Fibroblast of lung (primary cell): ENCODE measurements around the gene FANCM. TPM values are rescaled to one million over a fixed set of nuclear protein-coding genes. Genes with fewer than 3 reads are reported as not detected.

Experiments
- DNase-seq, 2 donors: peaks; one replicate each; pipeline versions ENCODE4 v3.0.0 to v3.0.0-alpha.2; 2010; ENCODE audit warnings: low read depth in 2 of 2
- H2AFZ ChIP-seq: 2 replicates; pipeline ENCODE4 v1.5.1; 2012; ENCODE audit warnings: low read length, control low read depth, inconsistent platforms
- H3K27ac ChIP-seq: 2 replicates; pipeline ENCODE4 v1.5.1; 2011; ENCODE audit warnings: low read length, control low read depth; ENCODE audit not compliant: insufficient read depth
- H3K27me3 ChIP-seq: 2 replicates; pipeline ENCODE4 v1.5.1; 2011; ENCODE audit warnings: mild to moderate bottlenecking, low read length; ENCODE audit not compliant: control insufficient read depth, insufficient read depth
- H3K36me3 ChIP-seq: 2 replicates; pipeline ENCODE4 v1.5.1; 2011; ENCODE audit warnings: low read length; ENCODE audit not compliant: control insufficient read depth, insufficient read depth
- H3K4me1 ChIP-seq: 2 replicates; pipeline ENCODE4 v1.5.1; 2011; ENCODE audit warnings: low read length; ENCODE audit not compliant: control insufficient read depth, insufficient read depth; ENCODE audit errors: extremely low read depth
- H3K4me2 ChIP-seq: 2 replicates; pipeline ENCODE4 v1.5.1; 2011; ENCODE audit warnings: low read length, control low read depth; ENCODE audit not compliant: insufficient read depth; ENCODE audit errors: extremely low read depth
- H3K4me3 ChIP-seq, 4 experiments: fragments of 200-600 bp in 1 of 4; sonication (generic) in 1 of 4; replicated peaks in 1 of 4; 2 replicates each; pipeline ENCODE4 v1.5.1; 2011 to 2016; ENCODE audit warnings: low read length in 4 of 4, low read depth in 3 of 4, mild to moderate bottlenecking in 3 of 4, control low read depth in 2 of 4, inconsistent platforms in 1 of 4, mixed read lengths in 1 of 4; ENCODE audit not compliant: insufficient read depth in 1 of 4; ENCODE audit errors: control extremely low read depth in 1 of 4
- H3K79me2 ChIP-seq: 2 replicates; pipeline ENCODE4 v1.5.1; 2012; ENCODE audit warnings: mild to moderate bottlenecking, low read length, inconsistent platforms; ENCODE audit not compliant: control insufficient read depth, insufficient read depth
- H3K9ac ChIP-seq: 2 replicates; pipeline ENCODE4 v1.5.1; 2011; ENCODE audit warnings: mild to moderate bottlenecking, low read length, control low read depth; ENCODE audit not compliant: insufficient read depth
- H3K9me3 ChIP-seq: 2 replicates; pipeline ENCODE4 v1.5.1; 2012; ENCODE audit warnings: low read depth, low read length; ENCODE audit not compliant: control insufficient read depth, insufficient read depth
- H4K20me1 ChIP-seq: 2 replicates; pipeline ENCODE4 v1.5.1; 2011; ENCODE audit warnings: low read length; ENCODE audit not compliant: control insufficient read depth, insufficient read depth; ENCODE audit errors: extremely low read depth
- EZH2 ChIP-seq: IDR thresholded peaks from 2 replicates; pipeline ENCODE4 v1.5.1; 2012; ENCODE audit warnings: low read length, control low read depth, mild to moderate bottlenecking; ENCODE audit errors: missing control alignments
- polyA plus RNA-seq, 2 donors: library from polyadenylated mRNA; depleted of rRNA in 1 of 2; stranded (reverse) in 1 of 2; unstranded in 1 of 2; fragments of >200 nt; gene quantifications; 2 replicates each; pipeline ENCODE4 v1.2.1, GENCODE V29; 2011 to 2012; ENCODE audit warnings: missing spikeins in 1 of 2
- total RNA-seq: library from RNA; depleted of rRNA; stranded (reverse); fragments of >200 nt; gene quantifications from 2 replicates; pipeline ENCODE4 v1.2.1, GENCODE V29; 2014
- TF ChIP-seq, protein P1 (sequence below), 2 donors: IDR thresholded peaks in 1 of 2; conservative IDR thresholded peaks in 1 of 2; 1 replicate in 1 of 2; 2 replicates in 1 of 2; pipeline ENCODE4 v1.5.1; 2011 to 2012; ENCODE audit warnings: low read length in 2 of 2, control low read depth in 1 of 2, inconsistent platforms in 1 of 2, low read depth in 1 of 2, mild to moderate bottlenecking in 1 of 2

Gene FANCM
- total and polyA plus RNA-seq, 2 donors (not counting 1 experiment from before 2014, with no cell fraction given) = 2.2 to 4.3 TPM

DNA sequence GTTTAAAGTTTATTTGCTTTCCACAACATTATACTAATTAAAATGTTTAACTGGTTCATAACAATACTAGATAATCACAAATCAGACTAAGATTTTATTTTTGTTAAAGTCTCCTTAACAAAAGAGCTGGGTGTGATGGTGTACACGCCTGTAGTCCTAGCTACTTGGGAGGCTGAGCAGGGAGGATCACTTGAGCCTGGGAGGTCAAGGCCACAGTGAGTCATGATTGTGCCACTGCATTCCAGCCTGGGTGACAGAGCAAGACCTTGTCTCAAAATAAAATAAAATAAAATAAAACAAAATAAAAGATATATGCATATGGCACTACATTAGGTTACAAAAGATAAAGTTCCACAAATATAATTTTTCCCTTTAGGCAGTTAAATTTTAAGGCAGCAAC lies 111.7 kb downstream of the FANCM start:
- Histone ChIP-seq H3K27me3 (no peaks in the 10 kb centered on the region), H3K36me3 (no peaks in the 10 kb centered on the region), H2AFZ (no peak overlapping the region), H3K9ac (no peak overlapping the region), H3K9me3 (no peaks in the 10 kb centered on the region), H3K4me2 (no peak overlapping the region), H3K4me3 (no peak overlapping the region), H3K27ac (no peak overlapping the region), H3K4me1 (no peaks in the 10 kb centered on the region), H3K79me2 (peaks cover 94% of the 10 kb centered on the region), H4K20me1 (no peaks in the 10 kb centered on the region)
- TF ChIP-seq, protein P1, sequence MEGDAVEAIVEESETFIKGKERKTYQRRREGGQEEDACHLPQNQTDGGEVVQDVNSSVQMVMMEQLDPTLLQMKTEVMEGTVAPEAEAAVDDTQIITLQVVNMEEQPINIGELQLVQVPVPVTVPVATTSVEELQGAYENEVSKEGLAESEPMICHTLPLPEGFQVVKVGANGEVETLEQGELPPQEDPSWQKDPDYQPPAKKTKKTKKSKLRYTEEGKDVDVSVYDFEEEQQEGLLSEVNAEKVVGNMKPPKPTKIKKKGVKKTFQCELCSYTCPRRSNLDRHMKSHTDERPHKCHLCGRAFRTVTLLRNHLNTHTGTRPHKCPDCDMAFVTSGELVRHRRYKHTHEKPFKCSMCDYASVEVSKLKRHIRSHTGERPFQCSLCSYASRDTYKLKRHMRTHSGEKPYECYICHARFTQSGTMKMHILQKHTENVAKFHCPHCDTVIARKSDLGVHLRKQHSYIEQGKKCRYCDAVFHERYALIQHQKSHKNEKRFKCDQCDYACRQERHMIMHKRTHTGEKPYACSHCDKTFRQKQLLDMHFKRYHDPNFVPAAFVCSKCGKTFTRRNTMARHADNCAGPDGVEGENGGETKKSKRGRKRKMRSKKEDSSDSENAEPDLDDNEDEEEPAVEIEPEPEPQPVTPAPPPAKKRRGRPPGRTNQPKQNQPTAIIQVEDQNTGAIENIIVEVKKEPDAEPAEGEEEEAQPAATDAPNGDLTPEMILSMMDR (conservative IDR thresholded peaks at IDR 0.05 in 1 of 2, IDR thresholded peaks at IDR 0.05 in 1 of 2; ENCODE audit: low read depth in 1 of 2, low read length in 2 of 2) = no peak
- TF ChIP-seq EZH2 = no peak
- no peak for DNase-seq

DNA sequence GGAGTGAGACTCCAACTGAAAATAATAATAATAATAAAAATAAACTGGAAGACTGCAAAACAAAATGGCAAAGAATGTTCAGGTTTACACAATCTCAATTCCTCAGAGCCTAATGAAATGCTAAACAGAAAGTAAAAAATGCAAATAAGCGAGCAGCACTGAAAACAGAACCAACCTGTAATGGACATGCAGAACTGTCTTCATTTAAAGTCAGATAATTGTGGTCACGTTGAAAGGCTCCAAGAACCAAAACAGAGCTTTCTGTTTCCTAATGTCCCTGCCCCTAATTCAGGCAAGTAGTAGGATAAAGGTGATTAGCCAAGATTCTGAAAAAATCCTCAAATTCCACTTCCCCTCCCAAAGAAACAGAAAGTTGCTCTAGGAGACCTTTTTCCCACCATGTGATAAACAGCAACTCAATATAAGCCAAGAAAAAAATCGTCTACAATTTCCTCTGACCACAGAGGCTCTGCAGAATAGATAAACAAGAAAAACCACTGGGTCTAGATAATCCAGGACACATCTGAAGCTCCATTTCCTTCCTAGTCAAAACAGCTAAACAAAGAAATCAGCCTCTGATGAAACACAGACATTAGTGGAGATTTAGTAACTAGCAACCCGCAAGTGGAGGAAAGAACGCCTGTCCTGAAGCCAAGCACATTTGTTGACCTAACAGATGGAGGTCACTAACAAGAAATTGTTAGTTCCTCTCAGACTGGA lies 114.3 kb downstream of the FANCM start:
- H3K4me1 ChIP-seq = no peaks in the 10 kb centered on the region
- no peaks in the 10 kb centered on the region for H4K20me1 ChIP-seq
- H3K9me3 ChIP-seq = no peaks in the 10 kb centered on the region
- peak overlapping the region; percentile 81 for H3K4me2 ChIP-seq
- H3K9ac ChIP-seq = no peak overlapping the region
- peak; percentile 87 to 97 for DNase-seq
- H3K27me3 ChIP-seq = no peaks in the 10 kb centered on the region
- peaks cover 76% of the 10 kb centered on the region for H3K79me2 ChIP-seq
- no peak for TF ChIP-seq EZH2
- TF ChIP-seq, protein P1 (conservative IDR thresholded peaks at IDR 0.05 in 1 of 2, IDR thresholded peaks at IDR 0.05 in 1 of 2; ENCODE audit: low read depth in 1 of 2, low read length in 2 of 2) = no peak
- peak overlapping the region; percentile 6 for H2AFZ ChIP-seq
- peak overlapping the region; percentile 18 to 54 (median 45) for H3K4me3 ChIP-seq
- peak overlapping the region; percentile 36 for H3K27ac ChIP-seq
- H3K36me3 ChIP-seq = no peaks in the 10 kb centered on the region

Other genes with a start within 250 kb of the FANCM start
- gene KLHL28, start 174.0 kb upstream of the FANCM start, total RNA-seq = 9.2 and 9.7 TPM in 2 replicates
- 5.4 and 6.1 TPM in 2 replicates for gene KLHL28, start 174.0 kb upstream of the FANCM start, polyA plus RNA-seq
- gene TOGARAM1, start 173.7 kb upstream of the FANCM start, total RNA-seq = 22.1 and 24.9 TPM in 2 replicates
- 8.1 and 10.7 TPM in 2 replicates for gene TOGARAM1, start 173.7 kb upstream of the FANCM start, polyA plus RNA-seq
- 28.4 and 29.0 TPM in 2 replicates for gene PRPF39, start 51.8 kb upstream of the FANCM start, total RNA-seq
- gene PRPF39, start 51.8 kb upstream of the FANCM start, polyA plus RNA-seq = 21.3 and 28.5 TPM in 2 replicates
- 27.7 and 29.1 TPM in 2 replicates for gene FKBP3, start 1.4 kb upstream of the FANCM start, total RNA-seq
- gene FKBP3, start 1.4 kb upstream of the FANCM start, polyA plus RNA-seq = 101 and 117 TPM in 2 replicates
- 24.1 and 26.4 TPM in 2 replicates for gene MIS18BP1, start 117.3 kb downstream of the FANCM start, total RNA-seq
- 13.3 and 16.3 TPM in 2 replicates for gene MIS18BP1, start 117.3 kb downstream of the FANCM start, polyA plus RNA-seq